ENCODE results near the gene LPIN2. TPM values are rescaled to one million over a fixed set of nuclear protein-coding genes. Genes with fewer than 3 reads are reported as not detected.
A peak's percentile ranks its signal among the peaks of the same experiment; 100 is the strongest.

LPIN2 gene
- total and polyA plus RNA-seq, 12 donors = 1.9 to 15.9 (median 7.6) TPM

- ATAC-seq (peak in 6 of 8 donors; percentile 13 to 58 (median 25)), DNase-seq (no peak)
- 37 to 44% methylated on average over 6 of the region's 6 CpGs for WGBS, 2 donors
- no peaks in the 10 kb centered on the region for H3K36me3 ChIP-seq
- peaks cover 4 to 92% (median 55%) of the 10 kb centered on the region in 9 donors for H3K4me1 ChIP-seq
- TF ChIP-seq CTCF (IDR thresholded peaks at IDR 0.05) = no peak
- no peaks in the 10 kb centered on the region for H3K9me3 ChIP-seq
- H3K27ac ChIP-seq = peak overlapping the region in 8 of 10 donors; percentile 9 to 80 (median 29)
- H3K4me3 ChIP-seq = peak overlapping the region in 1 of 10 donors; percentile 34
- no peaks in the 10 kb centered on the region for H3K27me3 ChIP-seq
- intact Hi-C loops (cut with DNase I) = loop anchor here in 4 of 10 donors (5.0 to 10.0 kb wide), 2 partner anchors 46 to 49 kb away; no protein-coding TSS in a partner anchor
Observed at GRCh38 chr18:2981212-2981728, 31.7 kb downstream of the LPIN2 start.

GRCh38 chr18:2979871-2980790, 32.8 kb downstream of the LPIN2 start:
- DNase-seq = no peak
- intact Hi-C loops (cut with DNase I) = loop anchor here in 4 of 10 donors (5.0 to 10.0 kb wide), 2 partner anchors 45 to 48 kb away; no protein-coding TSS in a partner anchor
- Histone ChIP-seq H3K9me3 (no peaks in the 10 kb centered on the region), H3K27ac (peak overlapping the region in 9 of 10 donors; percentile 7 to 80 (median 24)), H3K4me3 (peak overlapping the region in 1 of 10 donors; percentile 34), H3K4me1 (peaks cover 4 to 89% (median 60%) of the 10 kb centered on the region in 9 donors), H3K36me3 (no peaks in the 10 kb centered on the region), H3K27me3 (no peaks in the 10 kb centered on the region)
- no peak for TF ChIP-seq CTCF (IDR thresholded peaks at IDR 0.05)
- peak in 3 of 8 donors; percentile 25 to 27 (median 25) for ATAC-seq
- WGBS, 2 donors = 68 to 74% methylated on average over 8 of the region's 8 CpGs

GRCh38 chr18:2979129-2979528, 33.8 kb downstream of the LPIN2 start:
- WGBS, 2 donors = 84 to 89% methylated on average over 3 of the region's 3 CpGs
- Histone ChIP-seq H3K27me3 (no peaks in the 10 kb centered on the region), H3K4me1 (peaks cover 4 to 81% (median 60%) of the 10 kb centered on the region in 9 donors), H3K36me3 (no peaks in the 10 kb centered on the region), H3K4me3 (no peak overlapping the region), H3K27ac (peak overlapping the region in 6 of 10 donors; percentile 6 to 80 (median 40)), H3K9me3 (no peaks in the 10 kb centered on the region)
- ATAC-seq (no peak), DNase-seq (no peak)
- no peak for TF ChIP-seq CTCF (IDR thresholded peaks at IDR 0.05)
- intact Hi-C loops (cut with DNase I) = no loop called here

- intact Hi-C loops (cut with DNase I) = no loop called here
- WGBS, 2 donors = 39 to 47% methylated on average over 3 of the region's 3 CpGs
- ATAC-seq (peak in 3 of 8 donors; percentile 21 to 36 (median 29)), DNase-seq (no peak)
- Histone ChIP-seq H3K27me3 (no peaks in the 10 kb centered on the region), H3K27ac (peak overlapping the region in 8 of 10 donors; percentile 6 to 80 (median 40)), H3K4me1 (peaks cover 4 to 79% (median 60%) of the 10 kb centered on the region in 9 donors), H3K4me3 (no peak overlapping the region), H3K36me3 (no peaks in the 10 kb centered on the region), H3K9me3 (no peaks in the 10 kb centered on the region)
- TF ChIP-seq CTCF (IDR thresholded peaks at IDR 0.05) = no peak
Observed at GRCh38 chr18:2978661-2979106, 34.3 kb downstream of the LPIN2 start.
